SK-N-SH (cell line): Measurements from ENCODE around the gene OPRM1. TPM values are rescaled to one million over a fixed set of nuclear protein-coding genes. Genes with fewer than 3 reads are reported as not detected.
"Not testable (repeated sequence)": the region's sequence is repeated elsewhere in the genome, so short reads cannot be mapped to it uniquely, and the experiment has no call there.

Experiments
- CTCF ChIA-PET: fragments of 300-600, 350-600 bp; formaldehyde crosslinking; extraction: SDS; loops from one replicate; lab custom pipeline; 2021; lab: Yijun Ruan, JAX
- POLR2A ChIA-PET: fragments of 350-600 bp; sonication (Branson Sonifier 250); formaldehyde crosslinking; extraction: SDS; loops from one replicate; lab custom pipeline; 2020; ENCODE audit warnings: antibody characterized with exemption, inconsistent platforms; lab: Yijun Ruan, JAX
- DNase-seq: peaks from one replicate; pipeline ENCODE4 v3.0.0; 2012
- H2AFZ ChIP-seq: fragments of 200-600 bp; sonication (generic); 2 replicates; pipeline ENCODE4 v1.8.1; 2016; ENCODE audit warnings: antibody characterized with exemption, mild to moderate bottlenecking, low read depth
- H3F3A ChIP-seq: fragments of 200-600 bp; sonication (generic); replicated peaks from 2 replicates; pipeline ENCODE3; 2016; ENCODE audit warnings: antibody characterized with exemption, mild to moderate bottlenecking; ENCODE audit not compliant: insufficient read depth
- H3K27ac ChIP-seq, 2 experiments: fragments of 200-500 bp in 1 of 2; fragments of 200-600 bp in 1 of 2; sonication (Bioruptor generic) in 1 of 2; sonication (generic), shearing (Covaris generic) in 1 of 2; 2 replicates each; pipeline versions ENCODE4 v1.5.1 to v1.6.1; 2014 to 2016; ENCODE audit warnings: low read depth in 2 of 2, inconsistent platforms in 1 of 2, low read length in 1 of 2, mild to moderate bottlenecking in 1 of 2, mixed read lengths in 1 of 2
- H3K27me3 ChIP-seq: fragments of 200-600 bp; sonication (generic), shearing (Covaris generic); 2 replicates; pipeline ENCODE4 v1.6.1; 2016; ENCODE audit warnings: mixed run types; ENCODE audit not compliant: insufficient read depth
- H3K36me3 ChIP-seq, 2 experiments: fragments of 200-500 bp in 1 of 2; fragments of 200-600 bp in 1 of 2; sonication (Bioruptor generic) in 1 of 2; sonication (generic) in 1 of 2; replicated peaks in 1 of 2; 2 replicates each; pipeline versions ENCODE3 to v1.5.1; 2014 to 2016; ENCODE audit warnings: low read length in 1 of 2, mild to moderate bottlenecking in 1 of 2; ENCODE audit not compliant: insufficient read depth in 2 of 2, control insufficient read depth in 1 of 2
- H3K4me1 ChIP-seq, 2 experiments: fragments of 200-500 bp in 1 of 2; fragments of 200-600 bp in 1 of 2; sonication (Bioruptor generic) in 1 of 2; sonication (generic), shearing (Covaris generic) in 1 of 2; 2 replicates each; pipeline versions ENCODE4 v1.5.1 to v1.6.1; 2014 to 2016; ENCODE audit warnings: low read depth in 1 of 2, low read length in 1 of 2, mixed run types in 1 of 2; ENCODE audit not compliant: insufficient read depth in 2 of 2, control insufficient read depth in 1 of 2
- H3K4me2 ChIP-seq: fragments of 200-600 bp; sonication (generic), shearing (Covaris generic); 2 replicates; pipeline ENCODE4 v1.6.1; 2017; ENCODE audit warnings: mixed run types
- H3K4me3 ChIP-seq, 2 experiments: fragments of 200-500 bp in 1 of 2; fragments of 200-600 bp in 1 of 2; sonication (Bioruptor generic) in 1 of 2; sonication (generic), shearing (Covaris generic) in 1 of 2; 2 replicates each; pipeline versions ENCODE4 v1.5.1 to v1.8.1; 2014 to 2016; ENCODE audit warnings: low read depth in 2 of 2, inconsistent platforms in 1 of 2, low read length in 1 of 2, mild to moderate bottlenecking in 1 of 2, mixed read lengths in 1 of 2, moderate library complexity in 1 of 2
- H3K79me2 ChIP-seq: fragments of 200-600 bp; sonication (generic); 2 replicates; pipeline ENCODE4 v1.8.1; 2017; ENCODE audit warnings: mild to moderate bottlenecking; ENCODE audit not compliant: insufficient read depth
- H3K9ac ChIP-seq: fragments of 200-600 bp; sonication (generic); 2 replicates; pipeline ENCODE4 v1.6.1; 2017; ENCODE audit warnings: mixed run types
- H3K9me2 ChIP-seq: fragments of 200-600 bp; sonication (generic); 2 replicates; pipeline ENCODE4 v1.6.1; 2017; ENCODE audit warnings: mixed run types
- H3K9me3 ChIP-seq: fragments of 200-600 bp; sonication (generic); 2 replicates; pipeline ENCODE4 v1.6.1; 2017; ENCODE audit warnings: mixed run types, mild to moderate bottlenecking, moderate library complexity
- H4K20me1 ChIP-seq: fragments of 200-600 bp; sonication (generic); 2 replicates; pipeline ENCODE4 v1.6.1; 2017; ENCODE audit warnings: mild to moderate bottlenecking, mixed run types; ENCODE audit not compliant: insufficient read depth
- ELF1 ChIP-seq: IDR thresholded peaks from 2 replicates; pipeline ENCODE4 v1.4.0; 2012
- EZH2phosphoT487 ChIP-seq: fragments of 200-600 bp; sonication (generic); IDR thresholded peaks from 2 replicates; pipeline ENCODE4 v1.6.1; 2017; ENCODE audit warnings: low read depth, mixed run types, mild to moderate bottlenecking, antibody characterized with exemption, moderate library complexity, borderline replicate concordance
- FOXM1 ChIP-seq: IDR thresholded peaks from 2 replicates; pipeline ENCODE4 v1.4.0; 2012; ENCODE audit warnings: low read depth, mild to moderate bottlenecking
- GABPA ChIP-seq: IDR thresholded peaks from 2 replicates; pipeline ENCODE4 v1.4.0; 2012; ENCODE audit warnings: low read depth, mild to moderate bottlenecking
- GATA2 ChIP-seq: sonication (generic); formaldehyde crosslinking; IDR thresholded peaks from 2 replicates; pipeline ENCODE4 v1.5.0; 2020; ENCODE audit warnings: mild to moderate bottlenecking, missing genetic modification reagents
- MXI1 ChIP-seq: IDR thresholded peaks from 2 replicates; pipeline ENCODE4 v1.6.1; 2012; ENCODE audit warnings: mild to moderate bottlenecking, low read depth, low read length, improper control_type of control experiment
- NFIC ChIP-seq: IDR thresholded peaks from 2 replicates; pipeline ENCODE4 v1.4.0; 2012; ENCODE audit warnings: borderline replicate concordance
- RCOR1 ChIP-seq: fragments of 150-350 bp; IDR thresholded peaks from 2 replicates; pipeline ENCODE4 v1.6.1; 2017; ENCODE audit warnings: antibody characterized with exemption, low read length
- REST ChIP-seq: IDR thresholded peaks from 2 replicates; pipeline ENCODE4 v1.6.1; 2012; ENCODE audit warnings: mild to moderate bottlenecking, low read depth, low read length, moderate library complexity
- RFX5 ChIP-seq: IDR thresholded peaks from 2 replicates; pipeline ENCODE4 v1.6.1; 2012; ENCODE audit warnings: mild to moderate bottlenecking, improper control_type of control experiment, low read length
- WGBS: methylation state at CpG from one replicate; pipeline ENCODE4 v1.1.6; 2017; ENCODE audit warnings: low lambda C conversion rate; 5-methylcytosine and 5-hydroxymethylcytosine counted together
- polyA plus RNA-seq, 3 experiments: library from polyadenylated mRNA; depleted of rRNA; stranded (reverse); fragments of >200 nt; gene quantifications; 2 replicates each; pipeline ENCODE4 v1.2.3, GENCODE V29; 2012
- TF ChIP-seq, protein P1 (sequence below): IDR thresholded peaks from 2 replicates; pipeline ENCODE4 v1.4.0; 2012; ENCODE audit warnings: low read depth, borderline replicate concordance

Gene OPRM1
- polyA plus RNA-seq, 1 of the 3 experiments (the other 2 are of a cell fraction) = 0.15 TPM

DNA sequence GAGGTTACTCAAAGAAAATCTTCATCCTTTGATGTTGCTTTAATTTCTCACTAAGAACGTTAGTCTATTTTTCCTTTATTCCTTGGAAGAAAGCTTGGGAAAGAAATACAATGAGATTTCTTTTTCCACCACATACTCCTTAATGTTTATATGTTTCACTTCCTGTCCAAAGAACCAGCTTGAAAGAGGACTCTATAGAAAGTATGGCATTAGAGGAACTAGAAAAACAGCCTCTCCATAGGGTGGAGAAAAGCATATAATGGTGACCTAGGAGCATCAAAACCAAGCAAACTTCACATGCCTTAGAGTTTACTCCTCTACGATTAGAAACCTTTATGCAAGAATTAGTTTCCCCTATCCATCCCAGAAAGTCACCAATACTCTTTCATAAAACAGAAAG, 131.1 kb downstream of the OPRM1 start (continued):
- no peak for TF ChIP-seq NFIC
- TF ChIP-seq MXI1 = no peak
- no peak for TF ChIP-seq GABPA
- TF ChIP-seq, protein P1, sequence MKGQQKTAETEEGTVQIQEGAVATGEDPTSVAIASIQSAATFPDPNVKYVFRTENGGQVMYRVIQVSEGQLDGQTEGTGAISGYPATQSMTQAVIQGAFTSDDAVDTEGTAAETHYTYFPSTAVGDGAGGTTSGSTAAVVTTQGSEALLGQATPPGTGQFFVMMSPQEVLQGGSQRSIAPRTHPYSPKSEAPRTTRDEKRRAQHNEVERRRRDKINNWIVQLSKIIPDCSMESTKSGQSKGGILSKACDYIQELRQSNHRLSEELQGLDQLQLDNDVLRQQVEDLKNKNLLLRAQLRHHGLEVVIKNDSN = no peak
- TF ChIP-seq FOXM1 = no peak
- TF ChIP-seq RCOR1 = no peak
- TF ChIP-seq GATA2 (CRISPR knock-in tag) = no peak
- TF ChIP-seq ELF1 = no peak

DNA sequence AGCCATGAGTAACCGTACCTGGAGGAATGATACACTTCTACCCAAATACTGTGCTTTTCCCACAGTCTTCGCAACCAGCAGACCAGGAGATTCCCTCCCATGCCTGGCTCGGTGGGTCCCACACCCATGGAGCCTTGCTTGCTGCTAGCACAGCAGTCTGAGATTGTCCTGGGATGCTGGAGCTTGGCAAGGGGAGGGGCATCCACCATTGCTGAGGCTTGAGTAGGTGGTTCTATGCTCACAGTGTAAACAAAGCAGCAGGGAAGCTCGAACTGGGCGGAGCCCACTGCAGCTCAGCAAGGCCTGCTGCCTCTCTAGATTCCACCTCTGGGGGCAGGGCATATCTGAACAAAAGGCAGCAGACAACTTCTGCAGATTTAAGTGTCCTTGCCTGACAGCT, 133.4 kb downstream of the OPRM1 start:
- H3K27me3 ChIP-seq, POLR2A ChIA-PET, CTCF ChIA-PET, H3K4me2 ChIP-seq, H3K4me1 ChIP-seq, H3K9ac ChIP-seq, H3K27ac ChIP-seq, DNase-seq, H4K20me1 ChIP-seq, H3K9me3 ChIP-seq, H3K4me3 ChIP-seq, H2AFZ ChIP-seq, H3K36me3 ChIP-seq, H3F3A ChIP-seq, H3K9me2 ChIP-seq, H3K79me2 ChIP-seq: not testable (repeated sequence)
- WGBS = 55% methylated on average over 3 of the region's 5 CpGs

GRCh38 chr6:154179434-154179833, 140.4 kb downstream of the OPRM1 start:
- H3K4me3 ChIP-seq = no peak overlapping the region
- no peak overlapping the region for H3K4me2 ChIP-seq
- no peak overlapping the region for H2AFZ ChIP-seq
- WGBS = 66% methylated on average over 5 of the region's 5 CpGs
- H3K9me2 ChIP-seq = no peaks in the 10 kb centered on the region
- no peaks in the 10 kb centered on the region for H3K27me3 ChIP-seq
- H3K36me3 ChIP-seq = no peaks in the 10 kb centered on the region
- no peak for DNase-seq
- no peak overlapping the region for H3K9ac ChIP-seq
- ChIA-PET CTCF (interaction anchor here (1.8 kb wide), 1 partner anchor 27 kb away, joined by 4 read pairs; no protein-coding TSS in a partner anchor), POLR2A (no interaction called here)
- H3K4me1 ChIP-seq = no peaks in the 10 kb centered on the region; a peak in 1 of 4 replicates
- H3K27ac ChIP-seq = no peak overlapping the region
- H3F3A ChIP-seq = no peaks in the 10 kb centered on the region
- H3K79me2 ChIP-seq = no peaks in the 10 kb centered on the region
- no peaks in the 10 kb centered on the region for H4K20me1 ChIP-seq
- TF ChIP-seq NFIC (no peak), EZH2phosphoT487 (no peak), RFX5 (no peak)
- H3K9me3 ChIP-seq = no peaks in the 10 kb centered on the region

- DNase-seq = no peak
- Histone ChIP-seq H3F3A (no peaks in the 10 kb centered on the region), H3K4me3 (no peak overlapping the region), H3K4me1 (no peaks in the 10 kb centered on the region), H3K79me2 (no peaks in the 10 kb centered on the region), H4K20me1 (no peaks in the 10 kb centered on the region), H3K9me3 (no peaks in the 10 kb centered on the region), H3K4me2 (no peak overlapping the region), H2AFZ (no peak overlapping the region), H3K9me2 (no peaks in the 10 kb centered on the region), H3K27me3 (no peaks in the 10 kb centered on the region), H3K9ac (no peak overlapping the region), H3K36me3 (no peaks in the 10 kb centered on the region), H3K27ac (no peak overlapping the region)
- CTCF ChIA-PET = no interaction called here
- WGBS = 70% methylated on average over 3 of the region's 3 CpGs
- TF ChIP-seq REST (no peak), RFX5 (no peak), RCOR1 (no peak)
- POLR2A ChIA-PET = no interaction called here
Observed at GRCh38 chr6:154187203-154187602, 148.2 kb downstream of the OPRM1 start.
